Activated CD4-positive, alpha-beta T cell treated with anti-CD3 and anti-CD28 coated beads for 36 hours (primary cell): ENCODE measurements around the gene TFAP2A. TPM values are rescaled to one million over a fixed set of nuclear protein-coding genes. Genes with fewer than 3 reads are reported as not detected.

ENCODE experiments used
- ATAC-seq: fragments of 200-7000 bp; cut with Tn5 transposase; one replicate; pipeline ENCODE4 v1.10.0; 2021; ENCODE audit warnings: mild to moderate bottlenecking, moderate library complexity
- CTCF ChIA-PET: fragments of 350-600 bp; sonication (Branson Sonifier 250); formaldehyde crosslinking; loops from one replicate; lab custom pipeline; 2021; ENCODE audit warnings: antibody characterized with exemption; lab: Charles Lee
- POLR2A ChIA-PET: fragments of 350-600 bp; sonication (Branson Sonifier 250); formaldehyde crosslinking; loops from one replicate; lab custom pipeline; 2021; ENCODE audit warnings: antibody characterized with exemption, inconsistent platforms; lab: Charles Lee
- DNase-seq: peaks from one replicate; pipeline ENCODE4 v3.0.0-alpha.2; 2020
- H3K27ac Mint-ChIP-seq: one replicate; pipeline ENCODE4 v1.8.0; 2021; ENCODE audit warnings: mixed read lengths
- H3K27me3 Mint-ChIP-seq: one replicate; pipeline ENCODE4 v1.8.0; 2021; ENCODE audit warnings: mixed read lengths
- H3K36me3 Mint-ChIP-seq: one replicate; pipeline ENCODE4 v1.8.0; 2021; ENCODE audit warnings: low read depth, mixed read lengths
- H3K4me1 Mint-ChIP-seq: one replicate; pipeline ENCODE4 v1.8.0; 2021; ENCODE audit warnings: mixed read lengths
- H3K4me3 Mint-ChIP-seq: one replicate; pipeline ENCODE4 v1.8.0; 2021; ENCODE audit warnings: mild to moderate bottlenecking, moderate library complexity, mixed read lengths
- H3K9me3 Mint-ChIP-seq: one replicate; pipeline ENCODE4 v1.8.0; 2021; ENCODE audit warnings: low read depth, mixed read lengths
- intact Hi-C, 2 experiments: fragments of 100-400 bp; cut with DNase I in 1 of 2; cut with micrococcal nuclease in 1 of 2; formaldehyde crosslinking; loops; one replicate each; pipeline versions ENCODE4 v1.14.2 to v1.15.1; 2022 to 2024; cut with DNase I, micrococcal nuclease
- total RNA-seq, 2 experiments: library from RNA; stranded (reverse); gene quantifications; one replicate each; pipeline ENCODE4 v1.2.3, GENCODE V29; 2021

The TFAP2A gene
- total RNA-seq: under 1 TPM; 0.23 to 0.26 TPM

DNA sequence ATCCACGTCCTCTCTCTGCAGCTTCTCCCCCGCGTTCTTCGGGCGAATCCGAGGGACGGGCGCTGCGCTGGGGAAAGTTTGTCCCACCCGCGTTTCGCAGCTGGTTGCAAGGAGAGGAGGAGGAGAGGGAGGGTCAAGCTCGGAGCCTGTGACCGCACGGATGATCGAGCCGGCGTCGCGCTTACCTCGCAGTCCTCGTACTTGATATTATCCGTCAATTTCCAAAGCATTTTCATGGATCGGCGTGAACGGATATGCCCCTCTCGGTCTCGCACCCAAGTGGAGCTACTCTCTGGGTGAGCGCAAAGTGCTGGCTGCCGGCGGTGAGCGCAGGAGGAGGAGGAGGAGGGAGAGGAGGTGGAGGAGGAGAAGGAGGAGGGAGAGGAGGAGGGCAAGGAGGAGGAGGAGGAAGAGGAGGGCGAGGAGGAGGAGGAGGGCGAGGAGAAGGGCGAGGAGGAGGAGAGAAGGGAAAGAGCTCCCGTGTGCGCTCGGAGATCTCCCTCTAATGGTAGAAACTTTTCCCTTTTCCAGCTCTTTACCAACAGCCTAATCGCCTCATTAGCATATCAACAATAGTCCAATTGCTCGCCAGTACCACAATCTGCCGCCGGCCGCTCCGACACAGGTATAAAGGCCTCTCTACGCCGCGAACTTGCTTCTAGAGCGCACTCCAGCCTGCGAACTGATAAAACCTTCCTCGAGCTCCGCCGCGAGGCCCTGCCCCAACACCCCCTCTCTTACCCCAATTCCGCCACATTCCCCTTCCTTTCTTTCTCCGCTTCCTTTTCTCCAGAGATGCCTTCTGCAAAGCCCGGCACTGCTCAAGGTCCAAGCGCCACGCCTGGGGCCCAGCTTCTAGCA is at the start of gene TFAP2A:
Gene TFAP2A (minus strand): TSS at position 319 of the 861 bp plus-strand sequence. CDS start 83 bp downstream, at position 236.
- no peak for ATAC-seq
- CTCF ChIA-PET: interaction anchor here (0.6 to 1.9 kb wide), 5 partner anchors 10 to 15 kb away, joined by 3 to 5 read pairs (median 4); no protein-coding TSS in a partner anchor
- peaks cover 14% of the 10 kb centered on the region for H3K36me3 Mint-ChIP-seq
- POLR2A ChIA-PET: interaction anchor here (0.6 kb wide), 1 partner anchor 63 kb away, joined by 3 read pairs; no protein-coding TSS in a partner anchor
- H3K4me1 Mint-ChIP-seq: peaks cover 41% of the 10 kb centered on the region
- no peak within 1 kb of the TSS for H3K27ac Mint-ChIP-seq
- H3K9me3 Mint-ChIP-seq: peaks cover 8% of the 10 kb centered on the region
- intact Hi-C loops: loop anchor here in 1 of 2 experiments (5.0 to 10.0 kb wide), 3 partner anchors 33 to 1600 kb away; partner anchors contain the start of genes HIVEP1 and SYCP2L
- no peak for DNase-seq
- peaks cover 86% of the 10 kb centered on the region for H3K27me3 Mint-ChIP-seq
- H3K4me3 Mint-ChIP-seq: peak within 1 kb of the TSS; percentile 80

DNA sequence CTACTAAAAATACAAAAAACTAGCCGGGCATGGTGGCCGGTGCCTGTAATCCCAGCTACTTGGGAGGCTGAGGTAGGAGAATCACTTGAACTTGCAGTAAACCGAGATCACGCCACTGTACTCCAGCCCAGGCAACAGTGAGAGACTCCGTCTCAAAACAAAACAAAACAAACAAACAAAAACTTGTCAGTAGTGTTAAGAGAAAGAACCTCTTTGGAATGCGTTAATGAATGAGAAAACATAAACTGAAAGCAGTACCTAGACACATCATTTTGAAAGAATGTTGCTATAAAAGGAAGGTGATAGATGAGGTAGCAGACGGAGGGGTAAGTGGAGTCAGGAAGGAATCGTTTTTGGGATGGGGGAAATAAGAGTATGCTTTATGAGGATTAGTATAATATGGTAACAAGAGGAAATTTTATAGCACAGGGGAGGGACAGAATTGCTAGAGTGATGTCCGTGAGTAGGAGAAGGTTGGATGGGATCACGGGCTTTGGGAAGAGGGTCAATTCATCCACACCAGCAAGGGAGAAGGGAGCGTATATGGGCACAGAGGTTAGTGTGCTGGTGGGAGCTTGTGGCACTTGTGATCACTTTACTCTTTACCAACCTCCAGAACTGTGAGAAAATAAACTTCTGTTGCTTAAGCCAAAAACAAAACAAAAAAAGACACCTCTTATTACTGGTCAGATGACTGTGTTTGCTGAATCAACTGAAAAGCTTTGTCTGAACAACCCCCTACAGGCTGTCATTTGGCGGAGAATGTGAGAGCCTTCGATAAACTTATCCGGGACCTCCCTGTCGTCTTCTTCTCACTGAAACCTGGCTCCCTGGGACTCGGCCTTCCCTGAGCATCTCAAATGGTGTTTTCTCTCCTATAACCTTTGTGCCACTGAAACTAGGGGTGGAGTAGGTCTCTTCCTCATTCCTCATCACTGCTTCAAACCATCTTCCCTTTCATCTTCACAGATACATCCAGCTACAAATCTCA is 48.9 kb upstream of the TFAP2A start:
- DNase-seq (no peak), ATAC-seq (no peak)
- ChIA-PET CTCF (interaction anchor here (0.6 kb wide), 1 partner anchor 16 kb away, joined by 3 read pairs; no protein-coding TSS in a partner anchor), POLR2A (no interaction called here)
- intact Hi-C loops: no loop called here
- H3K4me3 Mint-ChIP-seq: no peak overlapping the region
- no peaks in the 10 kb centered on the region for H3K9me3 Mint-ChIP-seq
- peaks cover 20% of the 10 kb centered on the region for H3K27me3 Mint-ChIP-seq
- no peaks in the 10 kb centered on the region for H3K36me3 Mint-ChIP-seq
- no peak overlapping the region for H3K27ac Mint-ChIP-seq
- H3K4me1 Mint-ChIP-seq: no peaks in the 10 kb centered on the region

DNA sequence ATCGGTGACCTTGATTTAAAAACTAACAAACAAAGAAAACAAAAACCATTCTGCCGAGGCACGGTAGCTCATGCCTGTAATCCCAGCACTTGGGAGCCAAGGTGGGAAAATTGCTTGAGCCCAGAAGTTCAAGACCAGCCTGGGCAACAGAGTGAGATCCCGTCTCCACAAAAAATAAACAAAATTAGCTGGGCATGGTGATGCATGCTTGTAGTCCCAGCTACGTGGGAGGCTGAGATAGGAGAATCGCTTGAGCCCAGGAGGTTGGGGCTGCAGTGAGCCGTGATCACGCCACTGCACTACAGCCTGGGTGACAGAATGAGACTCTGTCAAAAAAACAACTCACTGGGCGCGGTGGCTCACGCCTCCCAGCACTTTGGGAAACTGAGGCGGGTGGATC is 48.2 kb upstream of the TFAP2A start:
- Mint-ChIP-seq H3K4me3 (no peak overlapping the region), H3K36me3 (no peaks in the 10 kb centered on the region), H3K27me3 (peaks cover 22% of the 10 kb centered on the region), H3K27ac (no peak overlapping the region), H3K4me1 (no peaks in the 10 kb centered on the region), H3K9me3 (no peaks in the 10 kb centered on the region)
- POLR2A ChIA-PET: no interaction called here
- no peak for DNase-seq
- intact Hi-C loops: no loop called here
- no peak for ATAC-seq
- CTCF ChIA-PET: interaction anchor here (0.6 to 0.7 kb wide), 2 partner anchors 17 to 706 kb away, joined by 3 read pairs; no protein-coding TSS in a partner anchor

- Mint-ChIP-seq H3K4me1 (no peaks in the 10 kb centered on the region), H3K36me3 (no peaks in the 10 kb centered on the region), H3K9me3 (no peaks in the 10 kb centered on the region), H3K4me3 (no peak overlapping the region), H3K27ac (no peak overlapping the region), H3K27me3 (peaks cover 20% of the 10 kb centered on the region)
- ChIA-PET POLR2A (no interaction called here), CTCF (no interaction called here)
- ATAC-seq: no peak
- DNase-seq: no peak
- intact Hi-C loops: no loop called here
Observed at GRCh38 chr6:10461850-10462249, 47.0 kb upstream of the TFAP2A start.

DNA sequence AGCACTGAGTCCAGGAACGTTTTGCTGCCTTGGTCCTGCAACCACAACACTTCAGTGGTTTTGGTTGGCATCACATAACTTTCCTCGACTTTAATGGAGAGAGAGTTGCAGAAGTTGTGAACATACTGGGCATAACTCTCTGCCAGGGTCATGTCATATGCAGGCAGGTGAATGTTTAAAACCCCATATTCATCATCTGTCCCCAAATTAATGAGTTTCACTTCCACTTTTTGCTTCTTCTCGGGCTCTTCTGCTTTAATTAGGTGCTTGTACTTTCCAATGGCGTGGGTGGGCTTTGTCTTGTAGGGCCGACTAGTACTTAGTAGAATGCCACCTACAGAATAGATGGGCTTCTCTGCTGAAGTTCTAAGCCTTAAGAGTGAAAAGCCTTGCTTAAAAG is 45.2 kb upstream of the TFAP2A start:
- DNase-seq (no peak), ATAC-seq (no peak)
- POLR2A ChIA-PET: no interaction called here
- Mint-ChIP-seq H3K27me3 (peaks cover 21% of the 10 kb centered on the region), H3K9me3 (no peaks in the 10 kb centered on the region), H3K4me3 (no peak overlapping the region), H3K36me3 (no peaks in the 10 kb centered on the region), H3K27ac (no peak overlapping the region), H3K4me1 (no peaks in the 10 kb centered on the region)
- CTCF ChIA-PET: no interaction called here
- intact Hi-C loops: no loop called here

- DNase-seq: no peak
- ChIA-PET POLR2A (no interaction called here), CTCF (no interaction called here)
- Mint-ChIP-seq H3K36me3 (no peaks in the 10 kb centered on the region), H3K9me3 (no peaks in the 10 kb centered on the region), H3K4me3 (no peak overlapping the region), H3K4me1 (no peaks in the 10 kb centered on the region), H3K27ac (no peak overlapping the region), H3K27me3 (peaks cover 21% of the 10 kb centered on the region)
- no peak for ATAC-seq
- intact Hi-C loops: no loop called here
Observed at GRCh38 chr6:10458287-10458686, 43.4 kb upstream of the TFAP2A start.

DNA sequence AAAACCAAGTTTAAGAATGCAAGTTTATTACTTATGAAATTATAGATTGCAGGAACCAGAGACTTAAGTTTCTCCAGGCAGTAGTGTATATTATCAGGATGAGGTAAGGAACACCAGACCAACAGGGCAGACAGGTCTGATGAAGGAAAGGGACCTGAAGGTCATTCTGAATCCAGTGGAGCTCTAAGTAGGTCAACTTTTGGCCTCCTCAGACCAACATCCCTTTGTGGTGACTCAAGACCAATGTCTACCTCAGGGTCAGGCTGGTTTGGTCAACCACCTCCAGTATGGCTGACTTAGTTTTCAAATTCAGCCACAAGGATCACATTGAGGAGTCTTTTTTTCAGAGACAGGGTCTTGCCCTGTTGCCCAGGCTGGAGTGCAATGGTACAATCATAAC is 38.7 kb upstream of the TFAP2A start:
- ChIA-PET CTCF (interaction anchor here (0.7 to 1.0 kb wide), 2 partner anchors 57 to 1596 kb away, joined by 3 read pairs; no protein-coding TSS in a partner anchor), POLR2A (no interaction called here)
- Mint-ChIP-seq H3K27ac (no peak overlapping the region), H3K4me1 (no peaks in the 10 kb centered on the region), H3K36me3 (no peaks in the 10 kb centered on the region), H3K27me3 (peaks cover 17% of the 10 kb centered on the region), H3K4me3 (no peak overlapping the region), H3K9me3 (no peaks in the 10 kb centered on the region)
- no peak for DNase-seq
- no peak for ATAC-seq
- intact Hi-C loops: no loop called here

DNA sequence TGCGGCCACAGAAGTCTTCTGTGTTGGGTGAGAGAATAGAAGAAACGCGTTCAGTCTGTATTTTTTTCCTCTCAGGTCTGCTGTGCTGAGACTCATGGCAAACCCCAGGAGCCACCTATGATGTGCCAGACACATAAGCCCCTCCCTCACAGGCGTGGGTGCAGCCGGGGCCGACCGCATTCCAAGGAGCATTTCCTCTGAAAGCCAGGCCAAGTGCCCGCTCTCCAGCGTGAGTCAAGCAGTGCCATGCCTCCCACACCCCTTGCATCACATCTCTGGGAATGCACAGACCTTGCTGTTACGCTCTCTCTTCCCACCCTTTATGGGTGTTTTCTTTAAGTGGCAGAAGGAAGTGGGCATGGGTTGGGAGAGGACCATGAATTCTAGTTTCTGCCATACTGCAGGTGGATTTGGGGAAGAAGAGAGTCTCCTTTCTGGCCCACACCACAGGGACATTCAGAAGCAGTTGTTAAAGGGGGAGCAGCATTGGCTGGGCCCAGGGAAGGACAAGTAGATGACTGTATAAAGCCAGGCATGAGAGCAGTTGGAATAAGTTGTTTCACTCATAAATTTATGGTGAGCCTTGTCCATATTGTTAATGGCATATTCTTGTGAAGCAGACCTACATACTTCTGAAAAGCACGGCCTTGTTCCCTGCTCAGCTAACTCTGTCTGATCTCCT is 37.1 kb upstream of the TFAP2A start:
- no peaks in the 10 kb centered on the region for H3K9me3 Mint-ChIP-seq
- no peaks in the 10 kb centered on the region for H3K4me1 Mint-ChIP-seq
- H3K27ac Mint-ChIP-seq: no peak overlapping the region
- intact Hi-C loops: no loop called here
- ATAC-seq: no peak
- DNase-seq: no peak
- no peaks in the 10 kb centered on the region for H3K36me3 Mint-ChIP-seq
- H3K4me3 Mint-ChIP-seq: no peak overlapping the region
- ChIA-PET CTCF (no interaction called here), POLR2A (no interaction called here)
- H3K27me3 Mint-ChIP-seq: peaks cover 10% of the 10 kb centered on the region

GRCh38 chr6:10451394-10451793 is 36.5 kb upstream of the TFAP2A start:
- H3K36me3 Mint-ChIP-seq: no peaks in the 10 kb centered on the region
- CTCF ChIA-PET: no interaction called here
- no peaks in the 10 kb centered on the region for H3K9me3 Mint-ChIP-seq
- no peaks in the 10 kb centered on the region for H3K4me1 Mint-ChIP-seq
- intact Hi-C loops: no loop called here
- no peak for ATAC-seq
- POLR2A ChIA-PET: no interaction called here
- no peak overlapping the region for H3K27ac Mint-ChIP-seq
- H3K4me3 Mint-ChIP-seq: no peak overlapping the region
- peaks cover 10% of the 10 kb centered on the region for H3K27me3 Mint-ChIP-seq
- DNase-seq: no peak

DNA sequence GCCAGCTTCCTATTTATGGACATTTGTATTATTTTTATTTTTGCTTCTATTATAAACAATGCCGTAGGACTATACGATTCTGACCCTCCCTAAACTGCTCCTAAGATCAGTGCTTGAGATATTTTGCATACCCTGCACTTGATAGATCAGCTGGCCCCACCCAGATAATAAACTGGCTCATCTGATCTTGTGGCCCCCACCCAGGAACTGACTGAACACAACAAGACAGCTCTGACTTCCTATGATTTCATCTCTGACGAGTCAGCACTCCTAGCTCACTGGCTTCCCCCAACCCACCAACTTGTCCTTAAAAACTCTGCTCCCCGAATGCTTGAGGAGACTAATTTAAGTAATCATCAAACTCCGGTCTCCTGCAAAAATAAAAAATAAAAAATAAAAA is 34.9 kb upstream of the TFAP2A start:
- DNase-seq: no peak
- H3K4me1 Mint-ChIP-seq: no peaks in the 10 kb centered on the region
- POLR2A ChIA-PET: no interaction called here
- ATAC-seq: no peak
- H3K27ac Mint-ChIP-seq: no peak overlapping the region
- H3K4me3 Mint-ChIP-seq: no peak overlapping the region
- peaks cover 8% of the 10 kb centered on the region for H3K27me3 Mint-ChIP-seq
- intact Hi-C loops: no loop called here
- no peaks in the 10 kb centered on the region for H3K9me3 Mint-ChIP-seq
- CTCF ChIA-PET: interaction anchor here (0.9 kb wide), 1 partner anchor 16 kb away, joined by 4 read pairs; no protein-coding TSS in a partner anchor
- H3K36me3 Mint-ChIP-seq: no peaks in the 10 kb centered on the region

DNA sequence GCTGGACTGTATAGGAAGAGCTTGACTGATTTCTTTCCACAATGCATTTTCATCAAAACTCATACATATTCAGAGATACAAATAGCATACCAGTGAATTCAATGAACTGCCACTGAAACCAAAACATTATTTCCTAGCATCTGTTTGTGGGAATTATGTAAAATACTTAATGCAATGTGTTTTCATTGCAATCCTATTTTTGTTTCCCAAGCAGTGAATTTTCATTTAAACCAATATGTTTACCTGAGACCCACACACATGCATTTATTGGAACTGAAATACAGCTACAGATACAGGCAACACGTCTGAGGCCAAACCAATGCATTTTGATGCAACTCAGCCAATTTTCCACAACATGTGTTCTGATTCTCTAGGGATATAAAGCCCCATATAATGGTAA is 33.2 kb upstream of the TFAP2A start:
- CTCF ChIA-PET: no interaction called here
- no peak for DNase-seq

More for the DNA sequence above, 33.2 kb upstream of the TFAP2A start:
- intact Hi-C loops: no loop called here
- no peaks in the 10 kb centered on the region for H3K9me3 Mint-ChIP-seq
- no peak for ATAC-seq
- H3K27me3 Mint-ChIP-seq: peaks cover 14% of the 10 kb centered on the region
- no peaks in the 10 kb centered on the region for H3K36me3 Mint-ChIP-seq
- H3K27ac Mint-ChIP-seq: no peak overlapping the region
- H3K4me3 Mint-ChIP-seq: no peak overlapping the region
- H3K4me1 Mint-ChIP-seq: no peaks in the 10 kb centered on the region
- POLR2A ChIA-PET: no interaction called here
